ENCODE measurements around the gene CPA5.
"Not testable (repeated sequence)": the region's sequence is repeated elsewhere in the genome, so short reads cannot be mapped to it uniquely, and the experiment has no call there.

The CPA5 gene

DNA sequence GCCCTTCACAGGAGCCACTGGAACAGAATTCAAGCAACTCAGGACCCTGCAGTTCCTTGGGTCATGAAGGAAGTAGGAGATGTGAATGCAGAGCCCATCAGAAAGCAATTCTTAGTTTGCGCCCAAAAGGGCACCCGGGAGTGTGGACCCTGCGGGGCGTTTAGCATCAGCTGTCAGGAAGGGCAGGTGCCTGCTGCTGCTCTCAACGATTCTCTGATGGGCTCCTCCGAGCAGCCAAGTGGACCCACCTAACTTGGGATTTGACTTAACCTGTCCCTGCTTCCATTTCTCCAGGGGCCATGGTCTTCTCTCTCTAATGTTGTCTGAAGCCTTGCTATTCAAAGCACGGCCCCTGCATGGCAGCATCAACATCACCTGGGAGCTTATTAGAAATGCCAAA lies 17.1 kb downstream of the CPA5 start:
- ATAC-seq: no peak

DNA sequence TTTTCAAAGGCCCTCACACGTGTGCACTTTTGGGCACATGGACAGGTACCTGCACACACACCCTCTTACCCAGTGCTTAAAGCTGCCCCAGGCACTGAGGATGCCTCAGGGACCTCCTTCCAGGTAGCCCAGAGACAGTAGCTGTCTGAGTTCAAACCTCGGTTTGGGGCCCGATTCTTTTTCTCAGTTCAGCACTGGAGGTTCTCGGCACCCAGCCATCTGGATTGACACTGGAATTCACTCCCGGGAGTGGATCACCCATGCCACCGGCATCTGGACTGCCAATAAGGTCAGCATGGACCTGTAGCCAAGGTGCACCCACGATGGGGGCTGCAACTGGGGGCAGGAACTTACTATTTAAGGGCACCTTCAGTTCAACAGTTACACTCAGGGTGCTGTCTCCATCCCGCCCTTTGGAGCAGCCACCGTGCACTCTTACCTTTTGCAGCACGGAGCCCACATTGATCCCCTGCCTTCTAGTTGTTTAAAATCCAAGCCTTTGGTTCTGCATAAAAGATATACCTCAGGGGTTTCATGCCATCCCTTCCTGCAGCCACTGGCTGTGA lies 17.7 kb downstream of the CPA5 start:
- ATAC-seq: no peak

DNA sequence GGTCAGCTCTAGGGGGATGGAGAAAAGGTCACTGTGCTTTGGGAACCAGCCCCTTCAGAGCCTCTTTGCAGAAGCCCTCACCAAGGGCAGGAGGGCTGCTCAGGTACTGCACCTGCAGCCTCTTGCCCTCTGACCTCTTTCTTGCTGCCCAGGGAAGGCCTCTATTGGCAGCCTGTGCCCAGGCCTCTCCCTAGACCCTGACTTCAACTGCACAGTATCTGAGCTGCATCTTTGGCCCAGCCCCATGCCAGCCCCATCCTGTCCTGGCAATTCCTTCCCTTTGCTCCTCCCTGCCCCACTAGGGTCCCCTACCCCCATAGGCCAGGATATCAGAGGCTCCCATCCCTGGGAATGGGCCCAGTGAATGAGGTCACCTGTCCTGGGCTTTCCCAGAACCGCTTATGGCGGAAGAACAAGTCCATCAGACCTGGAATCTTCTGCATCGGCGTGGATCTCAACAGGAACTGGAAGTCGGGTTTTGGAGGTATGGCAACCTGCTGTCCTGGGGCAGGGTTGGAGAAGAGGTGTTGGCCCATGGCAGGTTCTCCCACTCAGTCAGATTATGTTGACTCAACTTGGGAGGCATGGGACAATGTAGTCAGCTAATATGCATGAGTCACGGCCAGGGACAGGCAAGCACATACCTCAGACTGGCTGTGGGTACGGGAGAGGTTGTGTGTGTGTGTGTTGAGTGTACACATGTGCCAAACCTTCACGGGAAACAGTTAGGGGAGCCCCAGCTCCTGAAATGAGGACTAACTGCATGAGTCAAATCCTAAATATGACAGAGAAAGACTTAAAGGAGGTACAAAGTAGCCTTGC lies 18.6 kb downstream of the CPA5 start:
- ATAC-seq: peak; percentile 32 to 57

DNA sequence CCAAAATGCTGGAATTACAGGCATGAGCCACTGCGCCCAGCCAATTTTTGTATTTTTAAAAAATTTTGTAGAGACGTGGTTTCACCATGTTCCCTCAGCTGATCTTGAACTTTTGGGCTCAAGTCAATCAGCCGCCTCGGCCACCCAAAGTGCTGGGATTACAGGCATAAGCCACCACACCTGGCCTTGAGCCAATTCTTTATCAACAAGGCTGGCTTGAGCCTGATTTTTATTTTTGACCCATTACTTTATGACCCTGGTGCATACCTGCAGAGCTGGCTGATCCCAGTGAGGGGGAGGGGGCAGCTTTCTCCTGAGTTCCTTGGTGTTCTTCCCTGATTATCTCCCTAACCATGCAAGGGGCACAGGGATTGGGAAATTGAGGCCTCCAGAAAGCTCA lies 19.8 kb downstream of the CPA5 start:
- ATAC-seq: no peak

DNA sequence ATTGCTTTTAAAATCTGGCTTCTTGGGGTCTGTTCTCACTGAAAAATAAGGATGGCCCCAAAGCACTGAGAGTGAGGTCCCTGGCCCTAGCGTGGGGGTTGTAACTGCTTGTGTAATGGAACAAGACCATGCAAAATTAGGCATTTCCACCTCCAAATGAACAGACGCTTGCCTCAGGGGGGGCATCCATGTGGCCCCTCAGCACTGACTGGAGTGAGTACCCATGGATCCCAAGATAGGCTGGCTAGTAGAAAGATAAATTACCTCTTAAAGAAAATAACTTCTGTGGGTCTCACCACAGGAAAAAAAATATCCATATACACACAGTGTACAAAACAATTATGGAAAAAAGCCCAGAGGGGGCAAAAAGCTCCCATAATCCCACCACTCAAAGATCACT lies 20.5 kb downstream of the CPA5 start:
- ATAC-seq: no peak

DNA sequence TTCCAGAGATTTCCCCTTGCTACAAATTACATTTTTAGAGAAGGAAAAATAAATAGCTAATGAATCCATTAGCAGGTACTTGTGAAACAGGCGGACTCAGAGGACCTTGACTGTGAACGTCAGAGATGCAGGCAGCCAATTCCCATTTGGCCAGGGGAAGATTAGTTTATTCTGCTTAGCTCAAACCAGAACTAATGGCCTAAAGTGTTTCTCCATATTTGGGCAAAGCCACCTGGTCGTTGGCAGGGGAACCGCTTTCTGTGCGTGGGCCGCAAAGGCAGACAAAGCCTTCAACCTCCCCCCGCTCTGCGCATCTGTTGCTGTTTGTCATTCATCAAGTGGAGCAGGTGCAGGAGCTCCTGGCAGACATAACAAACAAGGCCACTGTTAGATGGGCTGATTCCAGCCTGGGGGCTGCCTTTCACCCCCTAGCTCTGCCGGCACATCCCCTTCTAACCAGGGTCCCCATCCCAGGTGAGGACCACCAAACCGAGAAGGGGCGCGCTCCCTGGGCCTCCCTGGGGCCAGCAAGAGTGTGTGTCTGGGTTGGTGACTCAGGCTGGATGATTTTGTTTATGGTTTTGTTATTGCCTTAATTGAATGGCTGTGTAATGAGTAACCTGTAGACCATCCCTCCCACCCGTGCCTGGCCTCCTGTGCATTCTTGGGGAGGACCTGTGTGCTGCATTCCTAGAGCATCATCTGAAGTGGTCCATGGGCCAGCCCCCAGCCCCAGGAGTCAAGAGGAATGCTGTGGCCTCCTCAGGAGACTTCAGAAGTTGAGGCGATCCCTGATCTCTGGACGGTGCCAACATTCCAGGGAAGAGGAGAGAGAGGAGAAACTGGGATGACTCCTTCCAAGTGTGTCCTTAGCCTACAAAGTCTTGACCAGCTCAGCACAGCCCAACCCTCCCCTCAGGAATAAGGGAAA lies 21.2 kb downstream of the CPA5 start:
- peak in 1 of 2 donors; percentile 26 for ATAC-seq

DNA sequence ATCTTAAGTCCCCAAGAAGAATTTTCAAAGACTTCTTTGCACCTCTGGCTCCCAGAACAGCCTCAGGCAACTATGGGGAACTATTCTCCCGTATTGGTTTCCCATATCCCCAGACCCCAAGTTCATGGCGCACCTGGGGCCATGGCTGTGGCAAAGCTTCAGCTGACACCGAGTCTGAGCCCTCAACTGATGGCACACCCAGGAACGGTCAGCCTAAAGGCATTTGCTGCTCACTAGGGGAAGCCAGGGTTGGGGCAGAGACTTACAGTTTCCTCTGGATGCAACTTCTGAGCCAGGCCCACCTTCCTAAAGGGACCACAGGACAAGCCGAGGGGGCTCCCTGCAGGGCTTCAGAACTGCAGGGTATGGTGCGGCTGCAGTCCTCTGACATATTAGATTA lies 21.9 kb downstream of the CPA5 start:
- ATAC-seq: no peak

DNA sequence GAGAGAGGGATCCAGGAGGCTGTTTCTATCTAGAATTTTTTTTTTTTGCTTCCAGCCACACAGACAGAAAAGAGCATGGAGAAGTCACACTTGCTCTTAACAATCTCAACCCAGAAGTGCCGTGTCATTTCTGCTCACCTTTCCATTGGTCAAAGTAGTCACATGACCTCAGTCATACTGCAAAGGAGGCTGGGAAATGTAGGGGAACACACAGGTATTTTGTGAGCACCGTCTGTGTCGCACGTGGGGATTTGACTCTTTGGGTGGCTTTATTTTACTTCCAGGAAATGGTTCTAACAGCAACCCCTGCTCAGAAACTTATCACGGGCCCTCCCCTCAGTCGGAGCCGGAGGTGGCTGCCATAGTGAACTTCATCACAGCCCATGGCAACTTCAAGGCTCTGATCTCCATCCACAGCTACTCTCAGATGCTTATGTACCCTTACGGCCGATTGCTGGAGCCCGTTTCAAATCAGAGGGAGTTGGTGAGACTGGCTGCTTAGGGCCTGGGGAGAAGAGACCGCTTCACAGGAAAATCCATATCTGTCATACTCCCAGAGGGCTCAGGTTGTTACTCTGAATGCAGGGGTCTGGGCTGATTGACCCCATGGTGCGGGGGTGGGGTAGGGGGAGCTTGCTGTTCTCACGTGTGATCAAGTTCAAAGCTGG lies 22.6 kb downstream of the CPA5 start:
- peak in 1 of 2 donors; percentile 66 for ATAC-seq

DNA sequence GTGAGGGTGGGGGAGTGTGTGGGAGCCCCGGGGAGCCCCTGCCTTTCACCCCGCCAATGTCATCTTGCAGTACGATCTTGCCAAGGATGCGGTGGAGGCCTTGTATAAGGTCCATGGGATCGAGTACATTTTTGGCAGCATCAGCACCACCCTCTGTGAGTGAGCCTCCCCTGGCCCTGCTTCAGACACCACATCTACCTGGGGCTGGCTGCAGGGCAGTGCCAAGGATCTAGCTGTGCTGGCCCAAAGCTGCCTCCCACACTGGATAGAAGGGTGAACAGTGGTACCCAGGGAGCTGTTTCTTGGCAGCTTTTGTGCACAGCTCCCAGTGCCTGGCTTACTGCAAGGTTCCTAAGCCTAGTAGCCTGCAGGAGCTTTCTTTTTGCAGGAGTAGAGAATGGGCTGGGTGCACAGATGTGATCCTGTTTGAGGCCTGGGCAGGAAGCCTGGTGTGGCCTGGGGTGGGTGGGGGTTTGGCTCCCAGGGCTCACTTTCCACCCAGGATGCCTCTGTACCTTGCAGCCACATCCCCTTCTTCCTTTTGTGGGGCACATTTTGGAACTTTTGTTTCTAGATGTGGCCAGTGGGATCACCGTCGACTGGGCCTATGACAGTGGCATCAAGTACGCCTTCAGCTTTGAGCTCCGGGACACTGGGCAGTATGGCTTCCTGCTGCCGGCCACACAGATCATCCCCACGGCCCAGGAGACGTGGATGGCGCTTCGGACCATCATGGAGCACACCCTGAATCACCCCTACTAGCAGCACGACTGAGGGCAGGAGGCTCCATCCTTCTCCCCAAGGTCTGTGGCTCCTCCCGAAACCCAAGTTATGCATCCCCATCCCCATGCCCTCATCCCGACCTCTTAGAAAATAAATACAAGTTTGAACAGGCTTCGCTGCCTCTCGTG lies 23.5 kb downstream of the CPA5 start:
- ATAC-seq: no peak

DNA sequence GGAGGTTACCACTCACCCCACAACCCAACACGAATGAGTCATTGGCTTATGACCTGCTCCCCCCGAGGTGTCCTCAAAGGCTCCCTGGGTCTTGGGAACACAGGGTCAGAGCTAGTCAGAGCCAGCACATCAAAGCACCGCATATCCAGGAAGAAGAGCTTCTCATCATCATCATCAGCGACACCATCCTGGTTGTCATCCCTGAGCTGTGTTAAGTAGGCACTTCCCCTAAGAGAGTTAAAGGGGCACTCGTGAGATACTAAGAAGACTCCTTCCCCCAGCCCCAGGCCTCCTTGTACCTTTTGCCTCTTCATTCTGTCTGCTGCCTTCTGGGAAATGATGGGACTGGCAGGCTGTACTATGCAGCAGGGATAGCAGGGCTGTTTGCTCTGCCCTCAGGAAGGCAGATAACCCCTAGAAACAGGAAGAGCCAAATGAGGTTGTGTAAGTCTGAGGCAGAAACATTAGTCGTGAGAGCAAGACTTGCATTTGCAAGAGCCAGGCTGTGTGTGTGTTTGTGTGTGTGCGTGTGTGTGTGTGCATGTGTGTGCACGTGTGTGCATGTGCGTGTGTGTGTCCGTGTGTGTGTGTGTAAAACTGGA lies 24.6 kb downstream of the CPA5 start:
- peak in 1 of 2 donors; percentile 14 for ATAC-seq

DNA sequence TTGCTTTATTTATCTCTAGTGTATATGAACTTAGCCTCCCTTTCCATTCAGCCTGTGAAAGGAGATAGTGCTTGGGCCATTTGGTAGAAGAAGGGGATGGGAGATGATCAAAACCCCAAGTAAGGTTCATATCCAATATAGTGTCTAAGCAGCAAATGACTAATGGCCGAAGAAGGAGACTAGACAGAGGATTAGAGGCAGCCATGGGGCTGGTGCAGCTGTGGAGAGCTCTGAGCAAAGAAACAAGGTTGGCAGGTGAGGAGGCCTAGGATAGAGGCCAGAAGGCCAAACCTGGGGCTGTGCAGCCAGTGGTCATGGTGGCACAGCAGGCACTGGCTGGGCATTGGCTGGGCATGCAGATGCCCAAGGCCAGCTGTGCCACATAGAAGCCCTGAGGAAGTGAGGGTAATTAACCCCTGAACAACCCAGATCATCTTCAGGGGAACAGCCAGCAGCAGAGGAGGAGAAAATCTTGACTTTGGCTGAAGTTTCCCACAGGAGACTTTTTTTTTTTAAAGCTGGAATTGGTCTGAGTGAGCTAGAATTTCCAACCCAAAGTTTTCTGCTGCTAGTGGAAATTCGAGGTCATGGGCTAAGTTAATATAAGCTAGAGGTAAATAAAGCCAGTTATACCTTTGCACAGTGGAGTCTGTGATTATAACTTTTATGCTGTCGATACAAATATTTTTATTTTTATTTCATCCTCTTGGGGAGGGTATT lies 25.4 kb downstream of the CPA5 start:
- ATAC-seq: no peak

DNA sequence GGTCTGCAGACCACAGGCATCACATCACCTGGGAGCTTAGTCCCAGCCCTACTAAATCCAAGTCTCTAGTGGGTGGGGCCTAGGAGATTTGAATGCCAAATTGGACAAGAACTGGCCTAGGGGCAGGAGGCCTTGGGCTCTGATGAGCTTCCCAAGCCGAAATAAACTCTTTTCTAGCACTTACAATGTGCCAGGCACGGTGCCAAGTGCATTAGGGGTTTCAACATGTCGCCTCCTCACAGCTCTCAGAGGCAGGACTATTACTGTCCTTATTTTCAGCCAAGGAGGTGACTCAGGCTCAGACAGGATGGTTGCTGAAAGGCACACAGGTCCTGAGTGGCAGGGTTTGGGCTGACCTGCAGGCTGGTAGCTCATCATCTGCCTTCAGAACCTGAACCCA lies 26.4 kb downstream of the CPA5 start:
- no peak for ATAC-seq

DNA sequence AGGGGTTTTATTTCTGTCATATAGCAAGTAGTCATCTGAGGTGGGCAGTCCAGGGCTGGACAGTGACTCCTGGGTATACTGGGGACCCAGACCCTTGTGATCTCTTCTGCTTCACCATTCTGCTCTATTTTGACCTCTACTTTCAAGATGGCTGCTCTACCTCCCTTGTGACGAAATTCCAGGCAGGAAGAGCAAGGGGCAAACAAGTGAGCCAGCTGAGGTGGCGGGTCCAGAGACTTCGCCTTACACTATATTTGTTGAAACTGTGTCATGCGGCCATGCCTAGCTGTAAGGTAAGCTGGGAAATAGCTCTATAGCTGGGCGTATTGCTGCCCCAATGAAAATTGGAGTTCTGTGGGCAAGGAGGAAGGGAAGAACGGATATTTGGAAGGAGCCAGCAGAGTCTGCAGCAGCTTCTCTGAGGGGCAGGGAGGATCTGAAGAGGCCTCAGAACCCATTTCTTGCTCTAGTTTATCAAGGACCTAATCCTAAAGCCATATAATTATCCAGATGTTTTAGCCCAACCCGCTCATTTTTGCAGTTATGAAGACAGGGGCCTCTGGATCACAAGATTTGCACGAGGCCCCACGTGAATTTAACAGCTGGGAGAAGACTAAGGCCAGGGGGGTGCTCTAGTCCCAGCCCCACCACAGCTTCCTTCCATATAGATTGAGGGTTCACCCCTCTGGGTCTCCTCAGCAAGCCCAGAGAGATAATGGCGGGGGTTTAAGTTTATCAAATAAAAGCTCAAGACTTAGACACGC lies 28.0 kb downstream of the CPA5 start:
- ATAC-seq: no peak

DNA sequence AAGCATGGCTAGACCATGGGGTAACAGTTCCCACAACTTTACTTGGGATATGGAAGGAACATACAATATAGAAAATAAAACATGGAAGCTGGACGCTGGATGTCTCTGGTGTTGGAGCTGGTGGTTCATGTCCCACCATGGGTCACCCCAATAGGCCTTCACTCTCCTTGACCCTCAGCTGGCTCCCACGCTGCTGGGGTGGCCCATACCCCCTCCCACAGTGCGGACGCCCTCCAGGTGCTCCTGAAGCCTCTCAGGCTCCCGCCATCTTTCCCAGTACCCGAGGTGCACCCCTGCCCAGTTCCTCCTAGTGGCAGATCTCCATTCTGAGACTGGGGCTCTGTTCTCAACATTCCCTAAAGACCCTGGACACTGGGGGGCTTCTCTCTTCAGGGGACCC lies 29.9 kb downstream of the CPA5 start:
- no peak for ATAC-seq

DNA sequence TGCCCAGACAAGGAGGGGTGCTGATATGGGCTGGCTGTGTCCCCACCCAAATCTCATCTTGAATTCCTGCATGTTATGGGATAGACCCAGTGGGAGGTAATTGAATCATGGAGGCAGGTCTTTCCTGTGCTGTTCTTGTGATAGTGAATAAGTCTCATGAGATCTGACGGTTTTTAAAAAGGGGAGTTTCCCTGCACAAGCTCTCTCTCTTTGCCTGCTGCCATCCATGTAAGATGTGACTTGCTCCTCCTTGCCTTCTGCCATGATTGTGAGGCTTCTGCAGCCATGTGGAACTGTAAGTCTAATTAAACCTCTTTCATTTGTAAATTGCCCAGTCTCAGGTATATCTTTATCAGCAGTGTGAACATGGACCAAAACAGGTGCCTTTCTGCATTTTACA lies 31.8 kb downstream of the CPA5 start:
- not testable (repeated sequence) for ATAC-seq

DNA sequence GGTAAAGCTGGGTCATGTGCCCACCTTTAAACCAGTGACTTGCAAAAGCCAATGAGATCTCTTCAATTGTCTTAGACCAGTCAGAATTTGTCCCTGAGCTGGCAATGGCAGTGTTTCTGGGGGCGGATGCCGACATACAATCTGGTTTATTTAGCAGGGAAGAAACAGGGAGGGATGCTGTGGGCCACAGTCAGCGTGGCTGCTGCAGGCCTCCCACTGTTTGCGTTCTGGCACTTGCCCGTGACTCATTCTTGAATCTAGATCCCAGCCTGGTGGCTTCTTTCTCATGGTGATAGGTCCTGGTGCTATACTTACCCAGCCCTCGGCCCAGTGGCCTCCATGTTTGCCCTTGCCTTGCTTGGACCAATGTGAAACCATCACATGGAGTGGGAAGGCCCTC lies 32.6 kb downstream of the CPA5 start:
- ATAC-seq: no peak

DNA sequence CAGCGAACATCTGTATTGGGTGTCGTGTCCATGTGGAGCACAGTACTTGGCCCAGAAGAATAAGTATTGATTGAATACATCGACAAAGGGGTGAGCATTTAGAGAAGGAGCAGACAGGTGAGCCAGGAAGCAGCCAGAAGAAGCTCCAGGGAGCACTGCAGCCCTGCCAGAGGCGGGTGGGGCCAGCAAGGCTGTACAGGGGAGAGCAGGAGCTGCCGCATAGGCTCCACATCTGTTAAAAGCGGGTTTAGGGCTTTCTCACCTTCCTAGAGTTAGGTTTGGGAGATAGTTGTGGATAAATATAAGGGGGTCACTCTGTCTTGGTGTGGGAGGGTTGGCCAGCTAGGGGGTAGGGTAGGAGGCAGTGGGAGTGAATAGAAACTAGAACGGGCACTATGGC lies 34.4 kb downstream of the CPA5 start:
- ATAC-seq: no peak

DNA sequence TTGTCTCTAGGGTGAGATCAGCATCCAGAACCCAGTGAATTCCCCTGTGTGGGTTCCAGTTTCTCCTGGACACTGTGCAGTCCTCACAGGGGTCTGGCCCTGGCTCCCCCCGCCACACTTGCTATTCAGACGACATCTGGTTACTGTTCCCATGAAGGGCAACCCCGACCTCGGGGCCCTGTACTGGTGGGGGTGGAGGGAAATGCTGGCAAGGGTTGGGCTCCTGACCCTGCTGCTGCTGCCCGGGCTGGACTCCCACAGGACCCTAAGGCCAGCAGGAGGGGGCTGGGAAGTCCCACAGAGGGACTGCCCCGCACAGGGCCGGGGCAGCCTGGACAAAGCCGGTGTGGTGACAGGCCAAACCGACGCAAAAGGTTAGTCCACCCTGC lies 34.9 kb downstream of the CPA5 start:
- no peak for ATAC-seq

DNA sequence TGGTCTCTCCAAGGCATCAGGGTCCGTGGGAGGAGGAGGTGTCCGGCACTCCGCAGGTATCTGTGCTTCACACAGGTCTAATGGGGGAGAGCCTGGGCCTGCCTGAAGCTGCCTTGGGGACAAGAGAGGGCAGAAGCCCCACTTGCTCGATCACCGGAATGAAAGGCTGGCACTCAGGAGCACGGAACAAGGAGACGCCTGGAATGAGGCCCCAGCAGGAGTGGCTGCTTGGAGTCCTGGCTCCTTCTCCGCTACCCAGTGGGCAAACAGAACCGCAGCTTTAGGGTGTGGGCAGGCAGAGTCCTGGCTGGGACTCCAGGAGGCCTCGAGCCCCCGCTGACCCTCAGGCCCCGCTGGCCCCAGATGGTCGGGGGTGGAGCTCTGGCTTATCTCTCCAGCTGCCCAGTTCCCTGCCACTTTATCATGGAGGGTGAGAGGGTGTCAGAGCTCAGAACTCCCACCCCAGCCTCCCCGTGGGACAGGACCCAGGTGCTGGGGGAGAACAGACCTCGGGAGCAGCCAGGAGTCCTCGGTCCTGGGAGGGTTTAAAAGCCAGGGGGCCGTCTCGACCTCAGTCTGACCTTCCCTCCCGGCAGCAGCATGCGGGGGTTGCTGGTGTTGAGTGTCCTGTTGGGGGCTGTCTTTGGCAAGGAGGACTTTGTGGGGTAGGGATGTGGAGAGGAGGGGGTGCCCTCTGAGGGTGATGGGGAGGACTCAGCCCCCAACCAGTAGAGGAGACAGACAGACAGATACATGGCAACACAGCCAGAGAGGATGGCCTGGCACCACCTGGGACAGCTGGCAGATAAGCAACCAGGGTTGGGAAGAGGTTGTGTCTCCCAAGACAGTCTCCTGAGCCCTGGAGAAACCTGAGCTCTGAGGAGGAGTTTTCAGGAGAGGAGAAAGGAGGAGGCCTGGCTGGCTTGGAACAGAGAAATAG lies 35.6 kb downstream of the CPA5 start, which contains the start of gene CPA1:
Gene CPA1, plus strand, starts transcription at position 574 of the 940 bp plus-strand sequence. Its CDS starts 27 bp downstream, at position 601.
- ATAC-seq: no peak
